ENCODE data around the gene SLC38A7.
A peak's percentile ranks its signal among the peaks of the same experiment; 100 is the strongest.
"Not testable (repeated sequence)": the region's sequence is repeated elsewhere in the genome, so short reads cannot be mapped to it uniquely, and the experiment has no call there.

Gene SLC38A7

DNA sequence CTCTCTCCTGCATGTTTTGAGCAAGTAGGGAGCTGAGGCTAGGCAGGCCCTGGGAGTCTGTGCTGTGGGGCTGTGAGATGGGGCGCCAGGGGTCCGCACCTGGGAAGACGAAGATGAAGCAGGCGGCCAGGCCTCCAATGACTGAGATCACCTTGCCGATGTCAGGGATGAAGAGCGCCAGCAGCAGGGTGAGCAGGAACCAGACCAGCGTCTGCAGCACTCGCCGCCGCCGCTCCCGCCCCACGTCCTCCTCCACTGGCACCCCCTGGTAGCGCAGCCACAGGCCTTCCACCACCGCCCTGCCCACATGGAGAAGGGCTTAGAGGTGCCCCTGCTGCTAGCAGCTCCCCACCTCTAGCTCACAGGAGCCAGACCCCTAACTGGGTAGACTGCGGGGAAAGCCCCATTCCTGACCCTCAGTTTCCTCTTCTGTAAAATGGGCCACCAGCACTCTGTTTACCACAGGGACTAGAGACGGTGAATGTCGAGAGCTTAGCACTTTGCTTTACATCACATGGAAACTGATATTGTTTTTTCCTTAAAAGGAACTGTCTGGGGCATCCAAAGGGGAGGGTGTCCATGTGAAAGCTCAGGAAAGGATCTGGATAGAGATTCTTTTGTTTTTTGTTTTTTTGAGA, 13.5 kb downstream of the SLC38A7 start:
- DNase-seq: no peak

DNA sequence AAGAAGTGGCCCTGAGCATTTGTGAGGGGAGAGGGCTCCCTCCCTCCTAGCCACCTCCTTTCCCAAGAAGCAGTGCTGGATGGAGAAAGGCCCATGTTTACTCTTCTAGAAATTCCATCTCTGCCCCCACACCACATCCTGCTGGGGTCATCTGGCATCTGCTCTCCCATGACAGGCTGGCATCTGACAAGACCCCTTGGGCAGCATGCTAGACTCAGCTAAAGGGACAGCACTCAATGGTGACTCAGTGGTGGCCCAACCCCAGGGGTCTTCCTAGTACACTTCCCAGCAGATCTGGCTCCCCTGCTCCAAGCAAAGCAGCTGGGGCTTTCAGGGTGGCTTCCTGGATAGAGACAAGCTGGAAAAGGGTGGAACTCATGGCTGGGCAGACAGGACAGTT, 14.4 kb downstream of the SLC38A7 start:
- DNase-seq: no peak

DNA sequence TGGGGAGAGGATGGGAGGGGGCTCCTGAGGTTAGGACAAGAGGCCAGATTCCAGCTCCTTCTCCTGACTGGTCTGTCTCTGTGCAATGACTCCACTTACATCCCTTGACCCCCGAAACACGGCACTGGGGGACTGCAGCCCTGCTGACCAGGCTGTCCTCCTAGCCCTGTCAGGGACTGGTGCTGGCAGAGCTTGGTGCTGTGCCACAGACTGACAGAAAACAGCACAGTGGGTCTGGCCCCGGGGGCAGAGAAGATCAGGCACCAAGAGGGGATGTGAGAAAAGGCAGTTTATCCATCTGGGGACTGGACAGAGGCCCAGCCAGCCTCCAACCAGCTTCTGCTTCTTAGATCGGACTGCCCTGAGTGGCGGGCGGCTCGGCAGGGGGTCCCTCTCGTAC, 19.4 kb downstream of the SLC38A7 start:
- no peak for DNase-seq

DNA sequence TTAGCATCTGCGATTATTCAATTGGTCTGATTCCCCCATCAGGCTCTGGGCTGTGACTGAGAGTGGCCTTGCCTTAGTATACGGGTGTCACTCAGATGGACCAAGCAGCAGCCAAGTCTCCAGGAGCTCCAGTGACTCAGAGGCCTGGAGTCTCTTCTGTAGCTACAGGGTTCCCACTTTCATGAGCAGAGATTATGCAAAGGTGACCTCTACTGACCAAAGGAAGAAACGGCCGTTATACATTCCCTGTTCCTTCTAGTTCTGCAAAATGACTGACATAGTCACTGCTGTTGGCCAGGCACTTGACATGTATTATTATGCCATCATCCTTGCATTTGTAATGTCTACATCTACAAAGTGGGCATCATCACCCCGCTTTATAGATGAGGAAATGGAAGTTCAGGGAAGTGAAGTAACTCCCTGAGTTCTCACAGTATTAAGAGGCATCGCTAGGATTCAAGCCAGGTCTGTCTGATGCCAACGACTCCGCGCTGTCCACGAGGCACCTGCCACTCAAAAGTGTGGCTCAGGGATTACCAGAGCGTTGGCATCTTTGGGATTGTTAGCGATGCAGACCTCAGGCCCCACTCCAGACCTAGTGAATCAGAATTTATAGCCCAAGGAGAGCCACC, 23.3 kb downstream of the SLC38A7 start:
- peak; percentile 84 for DNase-seq

DNA sequence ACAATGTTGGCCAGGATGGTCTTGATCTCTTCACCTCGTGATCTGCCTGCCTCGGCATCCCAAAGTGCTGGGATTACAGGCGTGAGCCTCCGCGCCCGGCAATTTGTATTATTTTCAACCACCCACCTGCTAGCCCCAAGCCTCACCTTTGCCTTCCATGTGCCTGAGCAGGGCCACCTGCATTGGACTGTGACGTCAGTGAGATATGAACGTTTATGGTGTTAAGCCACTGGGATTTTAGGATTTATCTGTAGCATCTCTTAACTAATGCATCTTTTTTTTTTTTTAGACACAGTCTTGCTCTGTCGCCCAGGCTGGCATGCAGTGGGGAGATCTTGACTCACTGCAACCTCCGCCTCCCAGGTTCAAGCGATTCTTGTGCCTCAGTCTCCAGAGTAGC, 24.7 kb downstream of the SLC38A7 start:
- DNase-seq: not testable (repeated sequence)

DNA sequence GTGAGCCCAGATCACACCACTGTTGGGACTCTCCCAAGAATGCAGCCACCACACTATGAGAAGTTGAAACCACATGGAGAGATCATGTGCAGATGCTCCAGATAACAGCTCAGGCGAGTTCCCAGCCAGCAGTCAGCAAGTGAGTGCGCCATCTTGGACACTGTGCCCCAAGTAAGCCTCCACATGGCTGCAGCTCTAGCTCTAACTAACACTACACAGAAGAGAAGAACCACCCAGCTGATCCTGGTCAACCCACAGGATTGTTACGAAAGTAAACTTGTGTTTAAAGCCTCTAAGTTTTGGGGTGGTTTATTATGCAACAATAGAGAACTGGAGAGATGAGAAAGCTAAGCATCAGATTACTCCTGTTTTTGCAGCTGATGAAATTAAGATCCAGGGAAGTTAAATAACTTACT, 25.8 kb downstream of the SLC38A7 start:
- no peak for DNase-seq

DNA sequence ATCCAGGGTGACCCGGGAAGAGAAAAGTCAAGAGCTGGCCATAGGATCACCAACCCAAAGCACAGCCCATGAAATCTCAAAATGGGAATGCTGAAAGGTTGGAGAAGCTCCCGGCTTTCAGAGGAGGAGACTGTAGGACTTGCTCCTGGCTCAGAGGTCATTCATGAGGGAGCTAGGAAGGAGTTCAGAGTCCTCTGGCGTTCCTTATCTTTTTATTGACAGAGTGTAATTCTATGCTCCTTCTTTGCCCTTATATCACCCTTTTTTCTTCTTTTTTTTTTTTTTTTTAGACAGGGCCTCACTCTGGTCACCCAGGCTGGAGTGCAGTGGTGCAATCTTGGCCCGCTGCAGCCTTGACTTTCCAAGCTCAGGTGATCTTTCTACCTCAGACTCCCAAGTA, 27.7 kb downstream of the SLC38A7 start:
- no peak for DNase-seq

DNA sequence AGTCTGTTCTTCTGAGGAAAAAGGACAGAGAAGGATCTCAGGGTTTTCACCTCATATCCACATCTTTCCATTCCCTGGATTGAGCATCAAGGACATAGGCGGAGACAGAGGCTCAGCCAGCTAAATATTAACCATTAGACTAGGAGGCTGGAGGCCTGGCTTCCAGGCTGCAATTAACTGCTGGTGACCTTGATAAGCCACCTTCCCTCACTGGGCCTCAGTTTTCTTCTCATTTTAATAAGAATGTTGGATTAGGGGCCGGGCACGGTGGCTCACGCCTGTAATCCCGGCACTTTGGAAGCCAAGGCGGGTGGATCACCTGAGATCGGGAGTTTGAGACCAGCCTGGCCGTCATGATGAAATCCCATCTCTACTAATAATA, 29.4 kb downstream of the SLC38A7 start:
- no peak for DNase-seq

DNA sequence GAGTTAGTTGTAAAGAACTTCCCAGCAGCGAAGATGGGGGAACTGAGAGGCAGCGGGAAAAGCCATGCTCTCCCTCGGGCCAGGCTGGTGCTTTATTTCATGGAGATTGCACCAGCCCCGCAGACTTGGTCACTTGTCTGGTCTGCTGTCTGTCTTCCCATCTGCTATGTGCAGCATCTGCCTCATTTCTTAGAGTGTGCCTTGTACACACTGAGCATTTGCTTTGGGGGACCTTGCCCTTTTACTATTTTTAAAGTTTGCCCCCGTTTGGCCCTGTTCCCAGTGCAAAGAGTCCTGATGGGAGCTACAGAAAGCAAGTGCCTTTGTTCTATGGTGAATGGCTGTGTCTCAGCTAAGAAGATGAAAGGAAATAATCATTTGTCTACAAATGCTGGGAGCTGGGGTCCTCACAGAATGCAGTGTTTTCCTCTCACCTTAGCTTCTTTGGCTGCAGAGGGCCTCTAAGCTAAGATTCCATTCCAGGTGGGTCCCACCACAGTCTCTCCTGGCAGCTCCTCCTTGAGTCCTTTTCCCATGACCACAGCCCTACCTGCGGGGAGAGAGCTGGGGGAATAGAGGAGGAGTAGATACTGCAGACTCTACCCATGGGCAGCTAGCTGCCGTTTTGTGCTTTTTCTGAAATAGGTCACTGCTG, 29.9 kb downstream of the SLC38A7 start:
- DNase-seq: no peak

DNA sequence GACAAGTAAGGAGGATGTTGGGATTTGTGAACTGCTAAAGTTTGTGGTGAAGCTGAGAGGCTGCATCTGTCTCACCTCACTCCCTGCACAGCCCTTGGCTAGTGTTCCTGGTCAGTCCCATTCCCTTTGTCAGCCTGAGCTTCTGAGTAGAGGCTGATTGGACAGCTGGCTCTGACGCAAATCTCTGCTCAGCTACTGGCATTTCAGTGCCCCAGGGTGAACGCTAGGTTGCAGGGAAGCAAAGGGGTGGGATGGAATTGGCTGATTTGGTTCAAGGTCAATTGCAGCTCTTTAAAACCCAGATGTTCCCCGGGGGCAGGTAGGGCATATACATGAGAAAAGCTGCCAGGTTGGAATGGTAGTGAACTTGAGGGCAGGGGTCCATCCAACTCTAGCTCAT, 31.8 kb downstream of the SLC38A7 start:
- peak; percentile 57 for DNase-seq

DNA sequence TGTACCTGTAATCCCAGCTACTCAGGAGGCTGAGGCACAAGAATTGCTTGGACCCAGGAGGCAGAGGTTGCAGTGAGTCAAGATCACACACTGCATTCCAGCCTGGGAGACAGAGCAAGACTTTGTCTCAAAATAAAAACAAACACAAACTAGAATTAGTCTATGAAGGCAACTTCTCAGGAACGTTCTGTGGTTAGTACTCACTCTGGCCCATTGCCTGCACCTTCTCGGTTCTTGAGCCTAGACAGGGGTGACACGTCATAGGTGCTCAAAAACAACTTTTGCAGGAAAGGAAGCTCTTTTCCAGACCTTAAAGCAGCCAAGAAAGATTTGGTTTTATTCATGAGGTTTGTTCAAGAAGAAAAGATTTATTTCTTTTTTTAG, 32.6 kb downstream of the SLC38A7 start:
- DNase-seq: no peak

DNA sequence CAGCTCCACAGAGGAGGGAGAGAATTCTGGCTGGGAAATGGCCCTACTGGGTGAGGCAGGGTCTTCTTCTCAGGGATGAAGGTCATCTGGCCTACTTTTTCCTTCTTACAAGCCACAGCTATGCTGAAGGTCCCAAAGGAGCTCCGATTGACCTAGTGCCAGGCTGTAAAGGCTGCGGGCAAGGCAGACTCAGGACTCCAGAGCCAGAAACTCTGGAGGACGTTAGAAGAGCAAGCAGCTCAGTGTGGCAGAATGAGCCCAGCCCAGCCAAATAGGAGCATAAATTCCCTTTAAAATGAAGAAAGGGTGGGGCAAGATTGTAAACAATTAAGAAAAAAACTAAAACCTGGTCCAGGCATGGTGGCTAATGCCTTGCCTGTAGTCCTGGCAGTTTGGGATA, 34.9 kb downstream of the SLC38A7 start:
- no peak for DNase-seq

DNA sequence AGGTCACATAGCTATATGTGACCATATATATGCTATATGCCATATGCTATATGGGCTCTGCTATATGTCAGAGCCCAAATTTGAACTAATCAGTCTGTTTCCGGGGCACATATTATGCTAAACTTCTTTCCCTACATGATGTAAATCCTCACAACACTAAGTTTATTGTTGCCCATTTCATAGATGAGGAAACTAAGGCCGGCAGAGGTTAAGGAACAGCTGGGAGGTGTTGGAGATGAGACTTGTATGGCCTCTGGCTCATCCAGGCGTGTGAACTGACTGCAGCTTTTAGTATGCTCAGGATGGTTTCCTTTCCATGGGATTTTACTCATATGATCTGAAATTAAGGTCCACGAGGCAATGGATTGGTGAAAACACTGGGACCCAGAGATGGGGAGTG, 37.5 kb downstream of the SLC38A7 start:
- no peak for DNase-seq

DNA sequence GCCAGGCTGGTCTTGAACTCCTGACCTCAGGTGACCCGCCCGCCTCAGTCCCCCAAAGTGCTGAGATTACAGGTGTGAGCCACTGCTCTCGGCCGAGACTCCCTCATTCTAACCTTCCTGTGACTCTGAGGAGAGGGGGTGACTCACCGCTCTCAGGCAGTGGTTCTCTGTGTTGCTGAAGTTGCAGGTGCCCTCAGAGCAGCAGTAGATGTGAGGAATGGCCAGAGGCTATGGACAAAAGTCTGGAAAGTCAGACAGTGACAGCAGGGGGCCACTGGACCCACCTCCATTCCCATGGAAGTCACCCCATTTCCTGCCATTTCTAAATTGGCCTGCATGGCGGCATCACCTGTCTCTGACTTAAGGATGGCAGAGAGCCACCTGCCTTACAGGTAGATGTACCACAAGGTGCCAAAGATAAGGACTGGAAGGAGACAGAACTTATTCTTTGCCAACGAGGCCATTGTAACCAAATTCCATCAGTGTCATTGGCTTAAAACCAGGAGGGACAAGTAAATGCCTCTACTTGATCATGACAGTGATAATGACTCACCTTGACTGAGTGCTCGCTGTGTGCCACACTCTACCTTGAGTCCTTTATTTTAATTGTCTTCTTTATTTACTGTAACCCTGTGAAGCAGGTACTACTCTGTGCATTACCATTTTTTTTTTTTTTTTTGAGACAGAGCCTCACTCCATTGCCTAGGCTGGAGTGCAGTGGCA, 39.6 kb downstream of the SLC38A7 start:
- no peak for DNase-seq

DNA sequence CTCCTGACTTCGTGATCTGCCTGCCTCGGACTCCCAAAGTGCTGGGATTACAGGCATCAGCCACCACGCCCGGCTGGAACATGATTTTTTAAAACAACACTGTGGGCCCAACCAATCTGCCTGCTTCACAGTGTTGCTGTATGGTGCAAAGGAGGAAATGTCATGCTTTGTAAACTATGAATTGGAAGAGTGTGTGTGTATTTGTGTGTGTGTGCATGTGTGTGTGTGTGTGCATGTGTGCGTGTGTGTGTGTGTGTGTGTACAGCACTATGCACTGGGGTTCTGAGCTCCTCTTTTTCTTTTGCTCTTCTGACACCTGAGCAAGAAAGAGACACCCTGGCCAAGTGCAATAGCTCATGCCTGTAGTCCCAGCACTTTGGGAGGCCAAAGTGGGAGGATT, 40.5 kb downstream of the SLC38A7 start:
- DNase-seq: no peak

DNA sequence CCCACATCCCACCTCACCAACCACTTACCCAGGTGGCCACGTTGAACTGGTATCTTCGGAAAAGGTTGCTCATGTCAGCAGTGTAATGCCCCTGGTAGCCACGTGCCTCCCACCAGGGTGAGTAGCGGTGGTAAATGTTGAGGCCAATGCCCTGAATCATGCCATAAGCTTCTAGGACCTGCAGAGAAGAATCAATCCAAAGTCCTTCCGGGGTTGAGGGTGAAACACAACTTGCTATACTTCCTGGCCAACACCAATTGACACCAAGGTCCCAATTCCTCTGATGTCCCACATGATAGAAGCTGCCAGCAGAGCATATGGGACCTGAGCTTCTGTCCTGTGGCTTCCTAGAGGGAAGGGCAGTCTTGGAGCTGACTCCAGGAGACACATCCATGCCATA, 43.6 kb downstream of the SLC38A7 start:
- DNase-seq: no peak

DNA sequence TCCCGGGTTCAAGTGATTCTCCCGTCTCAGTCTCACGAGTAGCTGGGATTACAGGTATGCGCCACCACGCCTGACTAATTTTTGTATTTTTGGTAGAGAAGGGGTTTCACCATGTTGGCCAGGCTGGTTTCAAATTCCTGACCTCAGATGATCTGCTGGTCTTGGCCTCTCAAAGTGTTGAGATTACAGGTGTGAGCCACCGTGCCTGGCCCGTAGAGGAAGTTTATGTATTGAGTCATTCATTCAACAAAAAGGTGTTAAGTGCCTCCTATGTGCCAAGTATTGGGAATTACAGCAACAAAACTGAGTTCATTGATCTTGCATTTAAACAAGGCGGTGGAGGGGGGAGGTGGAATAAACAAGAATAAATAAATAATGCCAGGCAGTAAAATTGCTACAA, 44.7 kb downstream of the SLC38A7 start:
- no peak for DNase-seq

DNA sequence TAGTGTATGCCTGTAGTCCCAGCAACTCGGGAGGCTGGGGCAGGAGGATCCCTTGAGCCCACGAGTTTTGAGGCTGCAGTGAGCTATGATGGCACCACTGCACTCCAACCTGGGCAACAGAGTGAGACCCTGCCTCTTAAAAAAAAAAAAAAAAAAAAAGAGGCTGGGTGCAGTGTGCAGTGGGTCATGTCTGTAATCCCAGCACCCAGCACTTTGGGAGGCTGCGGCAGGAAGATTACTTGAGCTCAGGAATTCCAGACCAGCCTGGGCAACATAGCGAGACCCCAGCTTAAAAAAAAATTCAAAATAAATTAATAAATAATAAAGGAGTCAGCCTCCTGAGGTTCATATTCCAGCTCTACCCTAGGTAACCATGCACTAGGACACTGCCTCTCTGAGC, 45.3 kb downstream of the SLC38A7 start:
- DNase-seq: no peak

DNA sequence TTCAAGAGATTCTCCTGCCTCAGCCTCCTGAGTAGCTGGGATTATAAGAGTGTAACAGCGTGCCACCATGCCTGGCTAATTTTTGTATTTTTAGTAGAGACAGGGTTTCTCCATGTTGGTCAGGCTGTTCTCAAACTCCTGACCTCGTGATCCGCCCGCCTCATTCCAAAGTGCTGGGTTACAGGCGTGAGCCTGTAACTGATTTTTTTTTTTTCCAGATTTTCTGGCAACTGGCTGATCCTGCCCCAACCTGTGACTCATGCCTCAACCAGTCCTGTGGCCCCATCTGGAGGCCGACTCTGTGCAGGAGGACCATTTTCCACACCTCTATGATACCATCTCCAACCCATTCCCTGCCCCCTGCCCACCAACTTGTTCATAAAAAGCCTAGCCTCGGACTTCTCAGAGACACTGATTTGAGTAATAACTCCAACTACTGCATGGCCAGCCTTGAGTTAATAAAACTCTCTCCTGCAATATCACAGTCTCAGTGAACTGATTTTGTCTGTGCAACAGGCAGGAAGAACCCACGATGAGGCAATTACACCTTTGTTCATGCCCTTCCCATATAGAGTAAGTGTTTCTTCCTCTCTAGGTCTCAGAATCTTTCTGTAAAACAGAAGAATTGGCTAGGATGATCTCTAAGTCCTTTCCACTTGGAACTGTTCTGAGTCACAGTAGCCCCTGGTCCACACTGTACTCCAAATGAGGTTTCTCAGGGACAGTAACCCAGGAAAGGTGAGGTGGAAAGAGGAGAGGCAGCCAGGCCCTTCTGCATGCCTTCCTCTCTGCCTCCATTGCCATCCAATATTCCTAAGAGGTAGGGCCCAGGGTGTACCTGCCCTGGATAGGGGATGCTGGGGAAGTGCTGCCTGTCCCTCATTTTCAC, 46.2 kb downstream of the SLC38A7 start:
- DNase-seq: no peak

DNA sequence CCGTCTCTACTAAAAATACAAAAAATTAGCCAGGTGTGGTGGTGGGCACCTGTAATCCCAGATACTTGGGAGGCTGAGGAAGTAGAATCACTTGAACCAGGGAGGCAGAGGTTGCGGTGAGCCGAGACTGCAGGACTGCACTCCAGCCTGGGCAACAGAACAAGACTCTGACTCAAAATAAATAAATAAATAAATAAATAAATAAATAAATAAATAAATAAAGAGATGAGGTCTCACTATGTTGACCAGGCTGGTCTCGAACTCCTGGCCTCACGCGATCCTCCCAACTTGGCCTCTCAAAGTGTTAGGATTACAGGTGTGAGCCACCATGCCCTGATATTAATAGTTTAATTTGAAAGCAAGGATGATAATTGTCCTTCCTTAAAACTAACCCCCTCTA, 47.5 kb downstream of the SLC38A7 start:
- DNase-seq: not testable (repeated sequence)

DNA sequence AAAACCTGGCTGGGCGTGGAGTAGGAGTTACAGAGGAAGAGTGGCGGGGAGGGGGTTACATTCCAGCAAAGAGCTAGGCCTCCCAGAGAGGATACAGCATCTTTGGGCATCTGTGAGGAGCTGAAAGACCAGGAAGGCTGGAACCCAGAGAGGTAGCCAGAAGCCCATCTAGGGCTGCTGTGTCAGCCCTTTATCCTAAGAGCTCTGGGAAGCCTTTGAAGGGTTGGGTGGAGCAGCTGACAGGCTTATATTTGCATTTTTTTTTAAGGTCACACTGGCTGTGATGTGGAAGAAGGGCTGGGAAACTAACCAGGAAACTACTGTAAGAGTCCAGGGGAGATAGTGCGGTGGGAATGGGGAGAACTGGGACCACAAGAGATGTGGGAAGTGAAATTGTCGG, 48.1 kb downstream of the SLC38A7 start:
- DNase-seq: no peak

DNA sequence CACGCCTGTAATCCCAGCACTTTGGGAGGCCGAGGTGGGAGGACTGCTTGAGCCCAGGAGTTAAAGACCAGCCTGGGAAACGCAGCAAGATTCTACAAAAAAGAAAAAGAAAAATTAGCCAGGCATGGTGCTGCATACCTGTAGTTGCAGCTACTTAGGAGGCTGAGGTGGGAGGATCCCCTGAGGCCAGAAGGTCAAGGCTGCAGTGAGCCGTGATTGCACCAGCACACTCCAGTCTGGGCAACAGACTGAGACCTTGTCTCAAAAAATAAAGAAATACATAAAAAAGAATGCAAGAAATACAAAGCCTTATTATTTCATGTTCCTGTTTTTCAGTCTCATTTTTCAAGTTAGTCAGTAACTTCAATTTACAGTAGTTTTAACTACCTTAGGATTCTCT, 49.1 kb downstream of the SLC38A7 start:
- no peak for DNase-seq

DNA sequence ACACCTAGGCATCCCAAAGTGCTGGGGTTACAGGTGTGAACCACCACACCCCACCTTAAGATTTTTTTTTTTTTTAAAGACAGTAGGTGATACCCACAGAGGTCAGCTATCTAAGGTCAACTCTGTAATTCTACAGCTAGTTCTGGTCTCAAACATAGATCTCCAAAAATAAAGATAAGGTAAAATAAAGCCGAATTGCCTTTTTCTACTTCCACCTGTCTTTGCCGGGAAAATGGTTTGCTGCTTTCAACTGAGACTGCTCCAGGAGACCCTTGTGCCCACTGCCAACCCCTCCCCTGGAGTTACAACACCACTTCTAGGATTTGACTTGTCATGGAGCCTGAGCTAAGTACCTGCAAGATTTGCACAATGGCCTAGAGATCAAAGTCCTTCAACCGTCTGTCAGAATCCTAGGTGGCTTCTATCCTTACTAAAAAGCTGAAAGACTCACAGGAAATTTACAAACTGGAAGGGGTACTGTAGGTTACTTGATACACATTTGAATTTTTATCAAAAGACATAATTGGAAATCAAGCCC, 50.2 kb downstream of the SLC38A7 start:
- no peak for DNase-seq

Measured in eye (tissue), 1 donor.